SK-N-MC (cell line): Measurements from ENCODE around the gene C6orf52.

Experiments used
- DNase-seq: peaks from one replicate; pipeline ENCODE4 v3.0.0-alpha.2; 2011; ENCODE audit warnings: low read depth, low spot score
- H3K27ac ChIP-seq: fragments of 200-600 bp; sonication (generic); 2 replicates; pipeline ENCODE4 v1.5.1; 2016; ENCODE audit warnings: mixed run types
- H3K36me3 ChIP-seq: fragments of 200-600 bp; sonication (generic); 2 replicates; pipeline ENCODE4 v1.6.1; 2017; ENCODE audit warnings: antibody characterized with exemption, low read length, mixed read lengths; ENCODE audit not compliant: insufficient read depth
- H3K4me3 ChIP-seq: fragments of 200-600 bp; sonication (generic); 2 replicates; pipeline ENCODE4 v1.5.1; 2016
- H3K9ac ChIP-seq: fragments of 200-600 bp; sonication (generic); 2 replicates; pipeline ENCODE4 v1.8.0; 2017; ENCODE audit warnings: mixed run types, mixed read lengths; ENCODE audit not compliant: insufficient read length
- H3K9me3 ChIP-seq: fragments of 200-600 bp; sonication (generic); 2 replicates; pipeline ENCODE4 v1.6.1; 2017; ENCODE audit warnings: low read depth, mild to moderate bottlenecking, antibody characterized with exemption, low read length, moderate library complexity, mixed read lengths
- EZH2 ChIP-seq: fragments of 200-600 bp; sonication (generic); IDR thresholded peaks from one replicate; pipeline ENCODE4 v1.6.1; 2017; ENCODE audit warnings: antibody characterized with exemption
- FOXP2 ChIP-seq: optimal IDR thresholded peaks from 2 replicates; pipeline ENCODE3; 2011; ENCODE audit warnings: mild to moderate bottlenecking, moderate library complexity; ENCODE audit not compliant: insufficient read depth; ENCODE audit errors: extremely low read length, control extremely low read depth
- POLR2AphosphoS5 ChIP-seq: IDR thresholded peaks from 2 replicates; pipeline ENCODE4 v1.6.1; 2012; ENCODE audit warnings: mild to moderate bottlenecking, low read depth, low read length, borderline replicate concordance

Gene C6orf52

GRCh38 chr6:10720265-10720959 lies 26.0 kb upstream of the C6orf52 start:
- H3K9ac ChIP-seq = no peak overlapping the region
- no peaks in the 10 kb centered on the region; the same call in 1 of the 2 replicates for H3K36me3 ChIP-seq
- no peaks in the 10 kb centered on the region for H3K9me3 ChIP-seq
- H3K4me3 ChIP-seq = no peak overlapping the region
- no peak overlapping the region for H3K27ac ChIP-seq
- DNase-seq = no peak
- TF ChIP-seq FOXP2 = no peak
- TF ChIP-seq POLR2AphosphoS5 = no peak
- no peak for TF ChIP-seq EZH2

GRCh38 chr6:10719964-10720264 lies 25.5 kb upstream of the C6orf52 start:
- no peak overlapping the region for H3K9ac ChIP-seq
- no peaks in the 10 kb centered on the region for H3K9me3 ChIP-seq
- no peak for DNase-seq
- no peaks in the 10 kb centered on the region for H3K36me3 ChIP-seq
- no peak overlapping the region for H3K4me3 ChIP-seq
- no peak overlapping the region for H3K27ac ChIP-seq
- TF ChIP-seq EZH2 (no peak), FOXP2 (no peak), POLR2AphosphoS5 (no peak)

GRCh38 chr6:10719296-10719963 lies 25.0 kb upstream of the C6orf52 start:
- TF ChIP-seq POLR2AphosphoS5 = no peak
- TF ChIP-seq EZH2 = no peak
- no peak for TF ChIP-seq FOXP2
- no peak for DNase-seq
- Histone ChIP-seq H3K36me3 (no peaks in the 10 kb centered on the region), H3K9me3 (no peaks in the 10 kb centered on the region), H3K4me3 (no peak overlapping the region), H3K27ac (no peak overlapping the region), H3K9ac (no peak overlapping the region)

GRCh38 chr6:10713962-10714361 lies 19.5 kb upstream of the C6orf52 start:
- peaks cover 15% of the 10 kb centered on the region for H3K36me3 ChIP-seq
- TF ChIP-seq EZH2 (no peak), FOXP2 (no peak), POLR2AphosphoS5 (no peak)
- no peak overlapping the region for H3K4me3 ChIP-seq
- no peak for DNase-seq
- H3K9ac ChIP-seq = no peak overlapping the region
- no peaks in the 10 kb centered on the region for H3K9me3 ChIP-seq
- H3K27ac ChIP-seq = no peak overlapping the region

GRCh38 chr6:10696655-10697054 lies 2.2 kb upstream of the C6orf52 start:
- H3K27ac ChIP-seq = no peak overlapping the region
- peak overlapping the region; percentile 88 for H3K4me3 ChIP-seq
- H3K9me3 ChIP-seq = no peaks in the 10 kb centered on the region
- H3K9ac ChIP-seq = no peak overlapping the region
- DNase-seq = no peak
- peaks cover 47% of the 10 kb centered on the region for H3K36me3 ChIP-seq
- TF ChIP-seq EZH2 (no peak), FOXP2 (no peak), POLR2AphosphoS5 (no peak)

GRCh38 chr6:10695086-10695657 lies 756 bp upstream of the C6orf52 start:
- H3K9me3 ChIP-seq = no peaks in the 10 kb centered on the region
- TF ChIP-seq POLR2AphosphoS5 (no peak), EZH2 (no peak), FOXP2 (no peak)
- DNase-seq = no peak
- peak overlapping the region; percentile 98; the same call in 1 of the 2 replicates for H3K27ac ChIP-seq
- H3K4me3 ChIP-seq = peak overlapping the region; percentile 88
- H3K36me3 ChIP-seq = peaks cover 32% of the 10 kb centered on the region
- H3K9ac ChIP-seq = peak overlapping the region; percentile 95

GRCh38 chr6:10692965-10693538 lies 1.4 kb downstream of the C6orf52 start:
- H3K4me3 ChIP-seq = peak overlapping the region; percentile 88
- H3K27ac ChIP-seq = no peak overlapping the region
- H3K9ac ChIP-seq = peak overlapping the region; percentile 95
- H3K36me3 ChIP-seq = peaks cover 13% of the 10 kb centered on the region
- no peak for TF ChIP-seq POLR2AphosphoS5
- TF ChIP-seq EZH2 = no peak
- TF ChIP-seq FOXP2 = no peak
- no peaks in the 10 kb centered on the region for H3K9me3 ChIP-seq
- DNase-seq = no peak
